ENCODE data around the gene SPATA20.

SPATA20 gene

GRCh38 chr17:50532452-50533024 lies 14.4 kb upstream of the SPATA20 start, which contains the start of gene EPN3:
Gene EPN3 (plus strand): TSS chr17:50532735. CDS start chr17:50536557, 3,822 bp downstream.
- Histone ChIP-seq H3K4me3 (ENCODE audit: low read depth, low read length) (no peak within 1 kb of the TSS), H3K36me3 (ENCODE audit: control insufficient read depth in 2 of 2, insufficient read depth in 1 of 2, low read length in 2 of 2) (no peaks in the 10 kb centered on the region), H3K27ac (ENCODE audit: extremely low read depth, low read depth, low read length) (no peak within 1 kb of the TSS; the same call in 1 of the 2 replicates), H3K9me3 (ENCODE audit: control insufficient read depth, insufficient read depth, low read depth, low read length) (no peaks in the 10 kb centered on the region), H3K4me1 (ENCODE audit: control insufficient read depth, insufficient read depth, low read length) (peaks cover 19% of the 10 kb centered on the region)
- POLR2A ChIA-PET = interaction anchor here (3.1 kb wide), 1 partner anchor 9 kb away, joined by 12 read pairs; no protein-coding TSS in a partner anchor
- CTCF ChIA-PET = interaction anchor here (0.6 kb wide), 1 partner anchor 17 kb away, joined by 4 read pairs; no protein-coding TSS in a partner anchor
- TF ChIP-seq GLIS2 (tag by site-specific recombination; IDR thresholded peaks at IDR 0.05) (peak; percentile 67; the same call in 1 of the 2 replicates), ZNF341 (tag by site-specific recombination; IDR thresholded peaks at IDR 0.05; ENCODE audit: low read depth) (0 out of 2 replicates have a peak, but pooled peaks have one; percentile 24), MEIS1 (CRISPR knock-in tag; IDR thresholded peaks at IDR 0.05; ENCODE audit: borderline replicate concordance) (no peak), PATZ1 (tag by site-specific recombination; IDR thresholded peaks at IDR 0.05) (0 out of 2 replicates have a peak, but pooled peaks have one; percentile 8), ZNF398 (tag by site-specific recombination; IDR thresholded peaks at IDR 0.05) (peak; percentile 55), ZIC2 (tag by site-specific recombination; IDR thresholded peaks at IDR 0.05) (peak; percentile 73), IKZF3 (tag by site-specific recombination; IDR thresholded peaks at IDR 0.05) (no peak), GLI4 (tag by site-specific recombination; IDR thresholded peaks at IDR 0.05) (no peak)

GRCh38 chr17:50533185-50533584 lies 13.8 kb upstream of the SPATA20 start:
- Histone ChIP-seq H3K36me3 (ENCODE audit: control insufficient read depth in 2 of 2, insufficient read depth in 1 of 2, low read length in 2 of 2) (no peaks in the 10 kb centered on the region), H3K4me3 (ENCODE audit: low read depth, low read length) (no peak overlapping the region), H3K9me3 (ENCODE audit: control insufficient read depth, insufficient read depth, low read depth, low read length) (no peaks in the 10 kb centered on the region), H3K4me1 (ENCODE audit: control insufficient read depth, insufficient read depth, low read length) (peaks cover 19% of the 10 kb centered on the region), H3K27ac (ENCODE audit: extremely low read depth, low read depth, low read length) (no peak overlapping the region)
- CTCF ChIA-PET = interaction anchor here (0.6 to 0.9 kb wide), 2 partner anchors 14 to 18 kb away, joined by 4 read pairs; partner anchors contain the start of gene SPATA20
- POLR2A ChIA-PET = interaction anchor here (0.6 to 3.1 kb wide), 2 partner anchors 9 to 174 kb away, joined by 3 to 12 read pairs; no protein-coding TSS in a partner anchor
- no peak for TF ChIP-seq ZNF654 (tag by site-specific recombination; IDR thresholded peaks at IDR 0.05; ENCODE audit: low read depth)
- TF ChIP-seq PATZ1 (tag by site-specific recombination; IDR thresholded peaks at IDR 0.05) = 0 out of 2 replicates have a peak, but pooled peaks have one; percentile 35
- no peak for TF ChIP-seq KLF9 (tag by site-specific recombination; IDR thresholded peaks at IDR 0.05; ENCODE audit: low read depth)
- peak; percentile 35 for TF ChIP-seq ZFHX2 (tag by site-specific recombination; conservative IDR thresholded peaks at IDR 0.05)
- TF ChIP-seq ZBTB1 (tag by site-specific recombination; IDR thresholded peaks at IDR 0.05) = no peak
- TF ChIP-seq ZNF518A (tag by site-specific recombination; conservative IDR thresholded peaks at IDR 0.05; ENCODE audit: low read depth) = no peak
- TF ChIP-seq ZNF202 (tag by site-specific recombination; IDR thresholded peaks at IDR 0.05; ENCODE audit: borderline replicate concordance) = no peak
- no peak for TF ChIP-seq ZNF174 (tag by site-specific recombination; IDR thresholded peaks at IDR 0.05)
- TF ChIP-seq GLIS2 (tag by site-specific recombination; IDR thresholded peaks at IDR 0.05) = no peak
- no peak for TF ChIP-seq ZNF621 (tag by site-specific recombination; IDR thresholded peaks at IDR 0.05)
- TF ChIP-seq SP3 (tag by site-specific recombination; IDR thresholded peaks at IDR 0.05) = no peak
- 0 out of 2 replicates have a peak, but pooled peaks have one; percentile 5 for TF ChIP-seq EGR2 (tag by site-specific recombination; IDR thresholded peaks at IDR 0.05; ENCODE audit: low read depth)
- no peak for TF ChIP-seq BCL11B (tag by site-specific recombination; IDR thresholded peaks at IDR 0.05; ENCODE audit: low read depth)
- no peak for TF ChIP-seq AEBP2 (tag by site-specific recombination; IDR thresholded peaks at IDR 0.05; ENCODE audit: borderline replicate concordance)

Data from HEK293 (cell line).